Activated CD4-positive, CD25-positive, alpha-beta regulatory T cell treated with anti-CD3 and anti-CD28 coated beads, Interleukin-2, amount 50 U/mL, for 16 hours (primary cell): ENCODE results near the gene IL1A.

Experiments used
- DNase-seq: peaks from one replicate; pipeline ENCODE4 v3.0.0-alpha.2; 2020; ENCODE audit warnings: low read depth, low spot score

IL1A gene

DNA sequence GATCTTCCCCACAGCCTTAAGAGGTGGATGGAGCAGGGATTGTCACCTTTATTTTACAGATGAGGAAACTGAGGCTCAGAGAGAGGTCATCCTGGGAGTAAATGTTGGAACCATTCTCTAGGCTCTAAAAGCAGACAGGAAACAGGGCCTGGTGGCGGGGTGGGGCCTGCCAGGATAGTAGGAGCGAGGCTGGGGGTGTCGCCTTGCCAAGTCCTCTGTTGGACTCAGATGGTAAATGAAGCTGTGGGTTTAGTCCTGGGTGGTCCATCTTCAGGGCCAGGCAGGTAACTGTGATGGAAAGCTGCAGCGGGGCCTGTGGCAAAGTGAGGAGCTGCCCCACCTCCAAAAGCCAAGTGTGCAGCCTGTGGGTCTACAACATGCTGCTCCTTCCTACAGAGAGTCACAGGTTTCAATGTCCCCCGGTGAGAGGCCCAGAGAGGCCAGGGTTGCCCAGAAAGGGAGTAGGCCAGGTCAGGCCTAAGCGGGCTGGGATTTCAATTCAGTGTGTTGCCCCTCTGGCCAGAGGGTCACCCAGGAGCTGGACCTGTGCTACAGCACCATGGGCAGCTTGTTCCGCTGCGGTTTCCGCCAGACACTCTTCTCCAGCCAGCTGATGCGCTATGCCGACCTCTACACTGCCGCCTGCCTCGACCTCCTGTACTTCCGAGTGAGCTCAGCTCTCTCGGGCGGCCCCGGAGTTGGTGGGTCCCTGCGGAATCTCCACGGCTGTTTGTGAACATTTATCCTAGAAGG is 56.8 kb downstream of the IL1A start:
- no peak for DNase-seq

DNA sequence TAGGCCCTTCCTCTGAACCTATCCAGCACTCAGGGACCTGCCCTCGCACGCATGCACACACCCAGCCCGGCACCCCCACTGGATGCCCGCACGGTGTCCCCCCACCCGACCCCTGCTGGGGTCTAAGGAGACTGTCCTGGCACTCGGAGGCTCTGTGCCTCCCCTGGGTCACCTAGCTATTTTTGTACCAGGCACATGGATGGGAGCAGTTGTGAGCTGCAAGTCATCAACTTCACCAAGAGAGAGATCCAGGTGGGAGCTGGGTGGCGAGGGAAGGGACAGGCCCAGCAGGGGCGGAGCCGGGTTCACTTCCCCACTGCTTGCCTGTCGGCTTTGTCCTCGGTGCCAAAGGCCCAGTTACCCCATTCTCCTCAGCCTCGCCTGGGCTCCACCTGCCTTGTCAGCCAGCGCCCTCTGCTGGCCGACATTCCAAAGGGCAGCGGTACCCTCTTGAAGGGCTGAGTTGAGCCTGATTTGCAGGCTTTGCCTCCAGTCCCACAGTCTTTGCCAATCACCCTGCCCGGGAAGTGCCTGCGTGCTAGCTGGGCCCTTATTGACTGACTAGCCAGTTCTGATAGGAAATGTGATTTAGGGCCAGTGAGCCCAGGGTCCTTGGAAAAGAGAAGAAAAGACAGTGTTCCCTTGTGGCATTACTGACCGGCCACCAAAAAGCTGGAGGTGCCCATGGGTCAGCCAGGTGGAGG is 57.7 kb downstream of the IL1A start:
- DNase-seq: peak; percentile 79

DNA sequence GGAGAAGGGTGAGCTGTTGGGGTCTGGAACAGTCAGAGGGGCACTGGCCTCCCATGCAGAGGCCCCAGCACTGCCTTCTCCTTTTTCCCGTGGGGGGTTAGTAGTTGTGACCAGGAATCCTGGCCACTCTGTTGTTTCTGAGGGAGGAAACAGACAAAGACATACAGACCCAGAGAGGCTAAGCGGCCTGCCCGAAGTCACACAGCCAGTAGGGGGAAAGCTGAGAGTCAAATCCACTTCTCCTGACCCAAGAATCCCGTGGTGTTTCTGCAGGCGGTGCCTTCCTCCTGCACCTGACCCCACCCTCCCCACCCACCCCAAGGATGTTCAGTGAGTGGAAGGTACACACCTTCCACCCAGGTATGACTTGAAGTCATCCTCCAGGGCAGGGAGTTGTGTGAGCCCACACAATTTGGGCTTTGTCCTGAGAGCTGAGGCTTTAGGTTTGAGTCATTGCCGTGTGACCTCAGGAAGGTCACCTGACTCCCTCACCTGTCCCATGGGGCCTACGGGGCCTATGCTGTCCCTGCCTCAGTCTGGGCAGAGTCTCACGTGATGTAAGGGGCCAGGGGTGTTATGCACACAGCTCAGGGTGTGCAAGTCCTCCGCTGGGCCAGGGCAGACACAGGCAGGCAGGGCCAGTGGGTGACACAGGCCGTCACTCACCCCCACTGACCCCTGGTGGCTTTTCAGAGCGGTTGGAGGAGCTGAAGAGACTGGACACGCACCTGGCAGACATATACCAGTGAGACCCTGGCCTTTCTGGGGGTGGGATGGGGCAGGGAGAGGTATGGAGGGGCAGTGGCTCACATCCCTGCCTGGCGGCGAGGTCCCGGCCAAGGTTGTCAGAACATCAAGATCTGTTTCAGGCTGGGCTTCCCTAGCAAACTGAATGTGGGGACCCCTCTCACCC is 58.5 kb downstream of the IL1A start:
- DNase-seq: no peak

DNA sequence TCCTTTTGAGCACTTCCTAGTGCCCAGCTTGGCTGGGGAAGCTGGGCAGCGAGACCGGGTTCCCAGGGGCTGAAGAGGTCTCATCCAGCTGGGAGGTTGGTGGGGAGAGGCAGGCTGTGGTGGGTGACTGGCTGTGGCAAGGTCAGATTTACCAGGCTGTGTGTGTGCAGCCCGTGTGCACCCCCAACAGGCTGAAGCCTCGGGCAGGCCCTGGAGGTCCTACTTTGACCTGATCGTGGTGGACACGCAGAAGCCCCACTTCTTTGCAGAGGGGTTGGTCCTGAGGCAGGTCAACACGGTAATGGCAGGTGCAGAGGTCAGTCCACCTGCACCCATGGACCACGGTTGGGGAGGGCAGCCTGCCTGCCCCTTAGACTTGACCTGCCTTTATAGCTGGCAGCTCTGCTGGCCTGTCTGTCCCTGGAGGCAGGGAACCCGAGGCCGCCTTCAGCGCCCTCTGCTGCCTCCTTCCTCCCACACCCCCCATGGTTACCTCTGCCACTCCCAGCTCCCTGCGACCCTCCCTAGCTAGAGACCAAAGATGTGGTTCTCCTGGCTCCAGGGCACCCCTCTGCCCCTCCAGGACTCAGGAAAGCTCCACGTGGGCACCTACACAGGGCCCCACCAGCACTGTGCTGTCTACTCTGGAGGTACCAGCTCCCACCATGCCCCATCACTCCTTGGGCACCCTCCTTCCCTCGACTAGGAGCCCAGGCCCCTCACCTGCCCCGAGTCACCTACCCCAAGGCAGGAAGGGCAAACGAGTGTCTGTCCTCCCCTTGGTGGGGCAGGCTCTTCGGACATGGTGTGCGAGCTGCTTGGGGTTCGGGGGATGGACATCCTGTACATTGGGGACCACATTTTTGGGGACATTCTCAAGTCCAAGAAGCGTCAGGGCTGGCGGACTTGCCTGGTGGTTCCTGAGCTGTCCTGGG is 59.4 kb downstream of the IL1A start:
- no peak for DNase-seq

DNA sequence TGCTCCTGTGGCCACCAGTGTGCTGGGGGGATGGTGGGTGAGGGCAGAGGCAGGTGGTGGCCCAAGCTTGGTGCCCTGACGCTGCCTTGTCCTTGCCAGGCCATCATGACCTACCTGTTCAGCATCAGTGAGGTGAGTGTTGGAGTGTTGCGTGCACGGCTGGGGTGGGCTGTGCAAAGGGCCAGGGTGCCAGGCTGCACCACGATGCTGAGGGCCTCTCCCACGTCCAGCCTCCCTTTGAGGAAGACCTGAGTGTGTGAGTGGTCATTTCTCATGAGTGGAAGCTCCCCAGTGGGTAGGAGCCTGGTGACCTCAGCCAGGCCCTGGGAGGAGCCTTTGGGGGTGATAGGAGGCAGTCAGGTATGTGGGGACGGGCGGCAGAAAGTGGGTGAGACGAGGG is 60.3 kb downstream of the IL1A start:
- DNase-seq: no peak
